Measurements from ENCODE around the gene PALM3. TPM values are rescaled to one million over a fixed set of nuclear protein-coding genes. Genes with fewer than 3 reads are reported as not detected.
"Not testable (repeated sequence)": the region's sequence is repeated elsewhere in the genome, so short reads cannot be mapped to it uniquely, and the experiment has no call there.

PALM3 gene
- total RNA-seq, 1 donor from 2014 or later = 0.08 TPM

GRCh38 chr19:14030997-14031718, 30.7 kb downstream of the PALM3 start:
- peak; percentile 25 for ATAC-seq

- ATAC-seq = no peak
Observed at GRCh38 chr19:14028901-14029300, 33.0 kb downstream of the PALM3 start.

GRCh38 chr19:14027856-14028450, 33.9 kb downstream of the PALM3 start, which contains the start of gene RLN3:
Gene RLN3 (plus strand): TSS chr19:14028148. CDS start chr19:14028205, 57 bp downstream.
- ATAC-seq = no peak

- not testable (repeated sequence) for ATAC-seq
Observed at GRCh38 chr19:14026652-14027192, 35.2 kb downstream of the PALM3 start.

GRCh38 chr19:14023404-14024235, 38.3 kb downstream of the PALM3 start:
- ATAC-seq = peak; percentile 72

- no peak for ATAC-seq
Observed at GRCh38 chr19:14022469-14022868, 39.4 kb downstream of the PALM3 start.

- no peak for ATAC-seq
Observed at GRCh38 chr19:14021474-14021873, 40.4 kb downstream of the PALM3 start.

- ATAC-seq = not testable (repeated sequence)
Observed at GRCh38 chr19:14019739-14020138, 42.1 kb downstream of the PALM3 start.

GRCh38 chr19:14019100-14019499, 42.8 kb downstream of the PALM3 start:
- no peak for ATAC-seq

GRCh38 chr19:14015524-14016035, 46.3 kb downstream of the PALM3 start:
- ATAC-seq = peak; percentile 42

- ATAC-seq = no peak
Observed at GRCh38 chr19:14012378-14012915, 49.4 kb downstream of the PALM3 start.

- peak; percentile 39 for ATAC-seq
Observed at GRCh38 chr19:14006766-14007562, 54.9 kb downstream of the PALM3 start.

- peak; percentile 89 for ATAC-seq
Observed at GRCh38 chr19:14006085-14006765, 55.7 kb downstream of the PALM3 start, which contains the start of gene RFX1. Gene RFX1 (minus strand): TSS chr19:14006320. CDS start chr19:13993843, 12,477 bp downstream.

- peak; percentile 74 for ATAC-seq
Observed at GRCh38 chr19:14005349-14006084, 56.4 kb downstream of the PALM3 start.

GRCh38 chr19:14004619-14005348, 57.1 kb downstream of the PALM3 start:
- no peak for ATAC-seq
